Activated naive CD4-positive, alpha-beta T cell treated with anti-CD3 and anti-CD28 coated beads, Interleukin-2, amount 50 U/mL, for 72 hours (primary cell): ENCODE data around the gene TTC28. TPM values are rescaled to one million over a fixed set of nuclear protein-coding genes. Genes with fewer than 3 reads are reported as not detected.
A peak's percentile ranks its signal among the peaks of the same experiment; 100 is the strongest.

Source experiments
- ATAC-seq, 2 donors: fragments of 150-1000 bp; cut with Tn5 transposase; 2 replicates each; pipeline ENCODE4 v1.10.0; 2021; ENCODE audit warnings: mild to moderate bottlenecking in 2 of 2, moderate library complexity in 2 of 2
- DNase-seq, 2 donors: peaks; one replicate each; pipeline ENCODE4 v3.0.0; 2021 to 2022; ENCODE audit warnings: low spot score in 2 of 2
- H3K27ac Mint-ChIP-seq, 2 donors: one replicate each; pipeline ENCODE4 v1.8.0; 2022; ENCODE audit warnings: mild to moderate bottlenecking in 2 of 2, mixed read lengths in 2 of 2
- H3K36me3 Mint-ChIP-seq, 2 donors: one replicate each; pipeline ENCODE4 v1.8.0; 2022; ENCODE audit warnings: mixed read lengths in 2 of 2
- H3K9me3 Mint-ChIP-seq, 2 donors: one replicate each; pipeline ENCODE4 v1.8.0; 2022; ENCODE audit warnings: mixed read lengths in 2 of 2
- total RNA-seq, 2 donors: library from RNA; stranded (reverse); gene quantifications; one replicate each; pipeline ENCODE4 v1.2.3, GENCODE V29; 2022

Gene TTC28
- total RNA-seq, 2 donors from 2014 or later = 0.66 to 8.5 TPM

DNA sequence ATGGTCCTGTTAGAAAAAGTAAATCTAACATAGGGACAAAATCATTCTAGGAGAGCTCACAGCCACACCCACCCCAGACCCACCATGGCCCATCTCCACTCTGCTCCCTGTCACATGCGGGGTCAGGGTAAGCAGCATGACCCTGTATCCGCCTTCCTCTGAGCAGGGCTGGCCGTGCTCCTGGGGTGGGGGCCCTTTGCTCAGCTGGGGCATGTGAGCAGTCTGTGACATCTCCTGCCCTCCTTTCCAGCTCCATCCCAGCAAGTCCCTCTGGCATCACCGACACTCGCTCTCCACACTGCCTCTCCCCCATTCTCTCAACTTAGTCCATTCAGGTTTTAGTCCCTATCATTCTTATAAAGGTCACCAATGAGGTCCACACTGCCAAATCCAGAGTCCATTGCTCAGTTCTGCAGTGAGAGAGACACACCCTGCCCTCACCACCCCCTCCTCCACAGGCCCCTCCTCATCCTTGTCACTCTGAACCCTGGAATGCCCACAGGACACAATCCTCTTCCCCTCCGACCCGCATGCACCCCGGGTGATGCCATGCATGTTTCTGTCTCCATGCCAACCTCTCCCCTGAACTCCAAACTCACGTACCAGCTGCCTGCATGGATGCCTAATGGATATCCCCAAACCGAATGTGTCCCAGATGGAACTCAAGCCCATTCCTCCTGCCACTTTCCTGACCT is 695.5 kb downstream of the TTC28 start:
- ATAC-seq = no peak
- no peak overlapping the region for H3K27ac Mint-ChIP-seq
- no peaks in the 10 kb centered on the region for H3K9me3 Mint-ChIP-seq
- DNase-seq = no peak
- H3K36me3 Mint-ChIP-seq = no peaks in the 10 kb centered on the region

DNA sequence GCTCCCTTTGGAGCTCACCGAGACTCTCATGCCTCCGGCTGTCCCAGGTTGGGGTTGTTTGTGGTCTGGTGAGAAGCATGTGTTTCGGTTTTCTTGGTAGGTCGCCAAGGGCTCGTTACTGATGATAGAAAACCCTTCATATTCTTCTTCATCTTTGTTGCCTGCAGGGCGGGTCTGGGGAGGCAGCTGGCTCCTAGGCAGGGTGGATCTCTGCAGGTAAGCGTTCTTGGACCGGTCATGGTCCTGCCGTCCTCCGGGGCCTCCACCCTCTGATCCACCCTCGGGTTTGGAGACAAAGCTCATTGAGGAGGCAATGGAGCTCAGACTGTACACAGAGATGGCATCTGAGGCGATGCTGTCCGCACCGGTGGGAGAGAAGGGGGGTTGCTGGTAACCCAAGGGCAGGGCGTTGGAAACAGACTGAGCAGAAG is 696.3 kb downstream of the TTC28 start:
- no peak overlapping the region for H3K27ac Mint-ChIP-seq
- ATAC-seq = no peak
- DNase-seq = no peak
- no peaks in the 10 kb centered on the region for H3K9me3 Mint-ChIP-seq
- H3K36me3 Mint-ChIP-seq = no peaks in the 10 kb centered on the region

DNA sequence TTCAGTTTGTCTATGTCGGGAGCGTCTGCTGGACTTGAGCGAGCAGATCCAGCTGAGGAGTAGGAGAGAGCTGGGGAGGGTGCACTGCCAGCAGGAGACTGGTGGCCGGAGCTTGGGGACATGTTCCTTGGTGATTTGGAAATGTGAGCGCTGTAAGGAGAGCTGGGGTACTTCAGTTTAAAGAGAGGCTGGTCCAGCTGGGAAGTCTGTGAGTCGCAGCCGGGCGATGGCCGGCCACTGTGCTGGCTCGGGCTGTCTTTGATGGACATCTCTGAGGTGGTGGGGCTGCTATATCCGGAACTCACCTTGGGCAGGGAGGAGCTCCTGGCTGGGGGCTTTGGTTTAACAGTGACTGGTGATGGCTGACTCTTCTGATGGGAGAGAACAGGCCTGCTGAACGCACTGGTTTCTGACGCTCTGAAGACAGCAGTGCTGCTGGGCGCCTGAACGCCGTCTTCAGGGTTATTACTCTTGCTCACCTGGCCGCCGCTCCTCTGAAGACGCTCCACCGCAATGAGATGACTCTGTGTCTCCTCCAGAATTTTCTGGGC is 696.9 kb downstream of the TTC28 start:
- H3K27ac Mint-ChIP-seq = peak overlapping the region in 1 of 2 donors; percentile 61

DNA sequence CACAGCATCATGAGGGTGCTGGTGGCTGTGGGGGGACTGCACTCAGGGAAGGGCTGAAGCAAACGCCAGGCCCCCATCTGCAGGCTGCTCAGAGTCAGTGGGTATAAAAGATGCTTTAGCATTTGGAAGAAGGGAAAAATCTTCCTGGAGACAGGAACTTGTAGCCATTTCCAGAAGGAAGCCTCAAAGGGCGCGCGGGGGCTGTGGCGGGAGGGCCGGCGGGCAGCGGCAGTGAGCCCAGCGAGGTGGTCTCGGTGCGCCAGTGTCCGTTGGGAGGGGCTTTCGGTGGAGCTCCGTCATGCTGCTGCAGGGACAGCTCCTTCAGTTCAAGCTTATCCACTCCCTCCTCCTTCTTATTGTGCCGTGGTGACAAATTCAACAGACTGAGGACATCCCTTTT is 697.5 kb downstream of the TTC28 start:
- ATAC-seq (no peak), DNase-seq (no peak)
- Mint-ChIP-seq H3K27ac (peak overlapping the region in 1 of 2 donors; percentile 61), H3K36me3 (no peaks in the 10 kb centered on the region), H3K9me3 (no peaks in the 10 kb centered on the region)

More for the DNA sequence above, 696.9 kb downstream of the TTC28 start:
- Mint-ChIP-seq H3K9me3 (no peaks in the 10 kb centered on the region), H3K36me3 (no peaks in the 10 kb centered on the region)
- ATAC-seq (no peak), DNase-seq (no peak)

DNA sequence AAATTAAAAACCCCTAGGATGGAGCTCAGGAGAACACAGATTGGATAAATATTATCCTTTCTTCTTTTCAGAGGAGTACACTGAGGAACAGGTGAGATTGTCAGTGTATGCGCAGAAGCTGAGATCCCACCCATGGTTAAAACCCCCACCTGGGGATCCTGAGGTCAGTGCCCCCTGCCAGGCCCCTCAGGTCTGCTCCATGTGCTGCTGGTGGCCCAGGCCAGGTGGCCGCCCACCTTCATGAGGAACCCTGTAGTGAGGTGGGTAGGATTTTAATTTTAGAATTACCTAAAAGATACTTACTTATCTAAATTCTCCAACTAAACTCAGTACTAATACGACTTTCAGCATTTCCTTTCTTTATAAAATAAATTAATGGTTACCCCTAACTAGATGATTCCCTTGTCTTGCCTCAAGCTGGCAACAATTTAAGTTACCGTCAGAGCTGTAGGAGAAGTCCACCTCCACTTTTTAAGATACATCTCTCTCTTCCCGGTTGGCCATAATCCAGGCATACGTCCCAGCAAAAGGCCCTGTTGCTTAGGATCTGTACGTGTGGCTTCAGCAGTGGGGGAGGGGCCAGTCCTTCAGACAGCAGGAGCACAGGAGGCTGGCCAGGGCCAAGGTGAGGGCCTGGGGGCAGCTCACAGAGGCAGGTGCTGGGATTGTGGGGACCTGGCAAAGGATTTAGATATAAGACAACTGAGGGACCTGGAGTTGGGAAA is 699.1 kb downstream of the TTC28 start:
- no peak for DNase-seq
- no peaks in the 10 kb centered on the region for H3K36me3 Mint-ChIP-seq
- ATAC-seq = no peak
- no peaks in the 10 kb centered on the region for H3K9me3 Mint-ChIP-seq
- H3K27ac Mint-ChIP-seq = no peak overlapping the region

DNA sequence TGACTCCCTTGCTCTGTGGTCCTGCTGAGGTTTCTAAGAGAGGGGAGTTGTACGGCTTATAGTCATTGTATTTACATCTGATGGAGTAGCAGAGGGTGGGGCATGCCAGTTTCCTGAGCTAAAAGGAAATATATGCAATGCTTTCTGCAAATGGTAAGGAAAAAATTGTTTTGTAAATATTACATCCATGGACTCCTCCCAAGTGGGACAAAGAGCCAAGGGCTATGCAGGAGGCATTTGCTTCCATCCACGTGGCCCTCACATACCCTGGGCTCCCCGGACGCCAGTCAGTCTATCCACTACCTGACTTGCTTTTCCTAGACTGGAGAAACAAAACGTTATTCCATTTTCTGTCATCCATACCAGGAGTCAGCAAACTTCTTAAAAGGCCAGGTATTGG is 700.8 kb downstream of the TTC28 start:
- ATAC-seq (no peak), DNase-seq (no peak)
- H3K27ac Mint-ChIP-seq = no peak overlapping the region
- H3K9me3 Mint-ChIP-seq = no peaks in the 10 kb centered on the region
- no peaks in the 10 kb centered on the region for H3K36me3 Mint-ChIP-seq

DNA sequence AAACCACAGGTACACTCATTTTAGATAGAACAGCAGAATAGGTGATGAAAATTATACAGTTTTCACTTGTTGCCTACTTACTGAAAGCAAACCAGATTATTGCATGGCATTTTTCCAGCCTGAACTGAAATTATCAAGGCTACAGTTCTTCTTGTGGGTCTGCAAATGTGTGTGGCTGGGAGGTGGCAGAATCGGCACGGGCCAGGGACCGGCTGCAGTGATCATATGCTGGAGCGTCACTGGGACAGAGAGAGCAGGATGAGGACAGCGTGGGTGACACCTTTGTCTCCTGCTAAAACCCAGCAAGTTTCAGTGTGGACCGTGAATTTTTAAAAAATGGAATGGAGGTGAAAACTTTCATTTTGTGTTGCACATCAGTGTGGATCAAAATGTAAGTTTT is 701.3 kb downstream of the TTC28 start:
- Mint-ChIP-seq H3K36me3 (no peaks in the 10 kb centered on the region), H3K9me3 (no peaks in the 10 kb centered on the region), H3K27ac (no peak overlapping the region)
- DNase-seq (no peak), ATAC-seq (no peak)

DNA sequence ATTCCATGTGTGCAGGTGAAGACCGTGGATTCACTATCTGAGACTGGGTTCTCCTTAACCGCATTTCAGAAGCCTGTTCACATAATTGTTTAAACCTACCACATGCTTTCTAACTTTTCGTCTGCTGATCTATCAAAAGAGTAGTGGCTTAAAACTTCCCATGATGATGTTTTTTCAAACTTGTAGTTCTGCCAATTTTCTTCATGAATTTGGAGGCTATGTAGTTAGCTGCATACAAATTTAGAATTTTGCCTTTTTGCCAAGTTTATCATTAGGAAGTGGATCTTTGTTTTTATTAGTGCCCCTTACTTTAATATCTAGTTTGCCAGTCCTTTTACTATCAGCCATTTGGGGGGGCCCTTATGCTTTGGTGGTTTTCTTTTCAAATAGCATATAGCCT is 703.1 kb downstream of the TTC28 start:
- Mint-ChIP-seq H3K36me3 (no peaks in the 10 kb centered on the region), H3K9me3 (no peaks in the 10 kb centered on the region), H3K27ac (no peak overlapping the region)
- ATAC-seq (no peak), DNase-seq (no peak)

DNA sequence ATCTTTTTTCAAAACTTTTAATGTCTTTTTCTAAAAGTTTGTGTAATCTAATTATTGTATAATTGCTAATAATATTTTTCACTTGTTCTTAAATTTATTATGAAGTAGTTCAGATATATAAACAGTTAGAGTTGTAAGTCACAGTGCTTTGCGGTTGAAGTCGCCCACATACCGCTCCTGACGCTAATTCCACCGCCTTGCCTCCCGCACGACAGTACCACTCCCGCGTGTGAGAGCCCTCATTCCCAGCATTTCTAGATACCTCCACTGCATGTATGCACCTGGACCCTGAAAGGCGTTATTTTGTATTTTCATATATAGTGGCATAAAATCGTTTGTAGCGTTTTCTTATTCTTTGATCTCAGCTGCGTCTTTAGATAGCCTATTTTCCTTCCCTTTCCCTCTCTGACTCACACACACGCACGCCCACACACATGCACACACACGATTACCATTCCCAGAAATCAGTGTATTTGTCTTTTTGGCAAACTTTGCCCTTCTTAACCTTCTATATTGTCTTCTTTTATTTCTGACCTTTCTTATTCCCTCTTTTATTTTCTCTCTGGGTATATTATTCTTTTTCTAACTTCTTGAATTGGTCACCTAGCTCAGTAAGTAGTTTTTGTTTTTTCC is 704.1 kb downstream of the TTC28 start:
- DNase-seq (no peak), ATAC-seq (no peak)
- H3K27ac Mint-ChIP-seq = no peak overlapping the region
- H3K9me3 Mint-ChIP-seq = no peaks in the 10 kb centered on the region
- H3K36me3 Mint-ChIP-seq = no peaks in the 10 kb centered on the region

DNA sequence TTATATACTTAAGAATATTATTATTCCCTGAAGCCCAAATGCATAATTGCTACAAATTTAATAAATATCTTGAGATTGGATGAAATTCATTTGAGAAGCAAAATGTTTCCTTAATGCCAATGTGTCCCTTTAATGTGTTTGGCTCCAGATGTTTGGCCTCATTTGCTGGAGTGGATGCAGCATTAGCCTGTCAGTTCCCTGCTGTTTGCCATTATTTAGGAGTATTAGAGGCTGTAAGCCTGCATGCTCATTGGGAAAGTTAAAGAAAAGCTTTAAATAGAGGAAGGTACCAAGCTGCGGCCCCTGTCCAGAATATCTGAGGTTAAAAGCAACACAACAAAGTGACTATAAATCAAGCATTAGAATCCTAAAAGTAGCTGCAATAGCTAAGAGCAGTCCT is 705.8 kb downstream of the TTC28 start:
- H3K27ac Mint-ChIP-seq = no peak overlapping the region
- DNase-seq (no peak), ATAC-seq (no peak)
- H3K36me3 Mint-ChIP-seq = no peaks in the 10 kb centered on the region
- no peaks in the 10 kb centered on the region for H3K9me3 Mint-ChIP-seq

DNA sequence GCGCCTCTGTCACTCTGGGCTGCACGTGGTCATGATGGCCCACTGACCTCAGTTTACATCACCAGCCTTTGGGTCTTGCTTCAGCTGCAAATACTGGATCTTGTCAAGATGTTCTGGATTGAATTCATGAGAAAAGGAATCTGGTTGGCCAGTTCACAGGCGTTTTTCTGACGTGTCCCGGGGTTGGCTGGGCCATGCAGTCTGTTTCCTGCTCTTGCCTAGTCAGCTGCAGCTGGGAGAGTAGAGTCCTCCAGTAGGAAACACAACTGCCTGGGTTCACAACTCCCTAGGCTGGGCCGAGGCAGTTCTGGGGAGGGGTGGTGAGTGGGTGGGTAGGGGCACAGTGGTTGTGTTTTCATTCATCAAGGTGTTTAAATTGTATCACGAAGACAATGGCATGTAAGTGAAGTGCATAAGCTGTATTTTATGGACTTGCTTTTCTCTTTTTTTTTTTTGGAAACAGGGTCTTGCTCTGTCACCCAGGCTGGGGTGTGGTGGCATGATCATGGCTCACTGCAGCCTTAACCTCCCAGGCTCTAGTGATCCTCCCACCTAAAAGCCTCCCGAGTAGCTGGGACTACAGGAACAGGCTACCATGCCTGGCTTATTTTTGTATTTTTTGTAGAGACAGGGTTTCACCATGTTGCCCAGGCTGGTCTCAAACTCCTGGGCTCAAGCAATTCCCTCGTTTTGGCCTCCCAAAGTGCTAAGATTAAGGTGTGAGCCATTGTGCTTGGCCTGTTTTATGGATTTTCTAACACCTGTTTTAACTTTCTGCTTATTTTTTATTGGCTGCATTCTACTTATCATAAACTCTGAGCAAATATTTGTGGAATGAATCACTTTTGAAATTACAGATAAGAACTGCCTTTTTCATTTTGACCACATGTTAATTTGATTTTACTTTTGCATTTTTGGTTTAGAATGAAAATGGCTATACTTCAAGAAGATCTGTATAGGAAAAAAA is 706.6 kb downstream of the TTC28 start:
- Mint-ChIP-seq H3K36me3 (no peaks in the 10 kb centered on the region), H3K27ac (no peak overlapping the region), H3K9me3 (no peaks in the 10 kb centered on the region)
- DNase-seq (no peak), ATAC-seq (no peak)

DNA sequence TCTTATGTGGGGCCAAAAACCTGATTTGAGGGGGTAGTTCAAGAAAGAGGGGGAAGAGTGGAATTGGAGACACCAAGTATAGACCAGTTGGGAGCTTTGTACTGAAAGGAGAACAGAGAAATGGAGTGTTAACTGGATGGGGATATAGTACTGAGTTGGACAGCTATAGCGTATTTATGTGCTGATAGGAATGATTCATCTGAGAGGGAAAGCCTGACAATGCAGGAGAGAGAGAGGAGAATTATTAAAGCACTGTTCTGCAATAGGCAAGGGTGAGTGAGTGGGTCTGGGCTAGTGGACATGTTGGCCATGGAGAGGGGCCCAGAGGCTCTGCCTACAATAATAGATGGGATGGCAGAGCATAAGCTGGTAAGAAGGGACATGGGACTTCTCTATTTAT is 707.7 kb downstream of the TTC28 start:
- Mint-ChIP-seq H3K36me3 (no peaks in the 10 kb centered on the region), H3K27ac (peak overlapping the region in 1 of 2 donors; percentile 3), H3K9me3 (no peaks in the 10 kb centered on the region)
- ATAC-seq (no peak), DNase-seq (no peak)

DNA sequence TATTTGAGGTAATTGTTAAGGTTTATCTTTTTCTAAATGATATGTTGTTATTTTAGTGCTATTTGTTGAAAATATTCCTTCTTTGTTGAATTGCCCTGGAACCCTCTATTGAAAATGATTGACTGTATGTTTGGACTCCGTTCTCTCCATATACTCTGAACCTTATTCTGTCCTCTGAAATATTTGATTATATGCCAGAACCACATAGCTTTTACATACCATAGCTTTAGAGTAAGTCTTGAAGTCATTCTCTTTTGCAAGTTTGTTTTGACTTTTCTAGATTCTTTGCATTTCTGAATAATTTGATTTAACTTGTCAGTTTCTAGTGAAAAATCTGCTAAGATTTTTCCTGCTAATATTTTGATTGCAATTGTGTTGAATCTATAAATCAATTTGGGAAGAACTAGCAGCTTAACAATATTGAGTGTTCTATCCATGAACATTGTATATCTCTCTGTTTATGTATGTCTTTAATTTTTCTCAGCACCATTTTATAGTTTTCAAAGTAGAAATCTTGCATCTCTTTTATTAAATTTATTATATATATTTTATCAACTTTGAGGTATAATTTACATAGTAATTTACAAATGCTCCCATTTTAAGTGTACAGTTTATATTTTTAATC is 708.9 kb downstream of the TTC28 start:
- H3K9me3 Mint-ChIP-seq = no peaks in the 10 kb centered on the region
- DNase-seq = no peak
- no peak for ATAC-seq
- H3K36me3 Mint-ChIP-seq = no peaks in the 10 kb centered on the region
- H3K27ac Mint-ChIP-seq = no peak overlapping the region

DNA sequence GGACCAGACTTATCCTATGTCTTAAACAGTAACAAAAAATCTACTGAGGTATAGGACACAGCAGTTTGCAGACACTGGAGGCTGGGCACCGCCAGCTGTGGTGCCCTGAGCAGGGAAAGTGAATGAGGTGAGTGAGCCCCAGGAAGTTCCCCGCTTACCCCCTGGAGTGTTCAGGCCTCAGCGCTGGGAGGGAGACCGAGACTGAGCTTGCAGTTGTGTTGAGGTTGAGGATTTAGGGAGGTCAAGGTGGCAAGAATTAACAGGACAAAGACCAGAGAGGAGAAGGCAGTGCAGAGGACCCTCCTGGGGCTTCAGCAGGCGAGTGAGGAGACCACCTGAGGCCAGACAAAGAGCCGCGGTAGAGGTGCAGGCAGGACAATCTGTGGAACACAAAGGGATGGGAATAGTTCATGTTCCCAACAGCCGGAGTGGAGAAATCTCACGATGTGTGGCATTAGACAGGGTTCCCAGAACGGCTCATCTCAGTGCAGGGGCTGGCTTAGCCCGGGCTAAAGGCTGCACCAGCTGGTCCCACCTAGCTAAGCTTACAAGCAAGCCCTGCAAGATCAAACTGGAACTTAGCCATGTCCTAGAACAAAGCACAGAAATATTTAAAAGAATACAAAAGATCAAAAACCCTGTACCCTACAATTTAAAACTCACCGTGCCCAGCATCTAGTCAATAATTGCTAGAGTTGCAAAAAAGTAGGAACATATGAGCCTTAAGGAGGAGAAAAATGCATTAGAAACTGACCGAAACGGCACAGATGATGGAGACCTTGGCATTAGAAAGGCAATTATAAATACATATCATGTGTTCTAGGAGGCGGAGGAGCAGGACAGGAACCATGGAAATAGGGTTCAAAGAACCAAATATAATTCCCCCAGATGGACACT is 713.2 kb downstream of the TTC28 start:
- no peaks in the 10 kb centered on the region for H3K36me3 Mint-ChIP-seq
- no peaks in the 10 kb centered on the region for H3K9me3 Mint-ChIP-seq
- ATAC-seq (no peak), DNase-seq (no peak)
- H3K27ac Mint-ChIP-seq = no peak overlapping the region
